HS-5 (cell line): ENCODE results near the gene GDPD2.

Experiments
- DNase-seq: peaks from one replicate; pipeline ENCODE4 v3.0.0-alpha.2; 2012; ENCODE audit warnings: low read depth

GDPD2 gene

GRCh38 chrX:70476166-70476933, 53.2 kb downstream of the GDPD2 start:
- no peak for DNase-seq

GRCh38 chrX:70476934-70477733, 54.0 kb downstream of the GDPD2 start:
- DNase-seq, result peak; percentile 22

- DNase-seq, result no peak
These were observed 54.6 kb downstream of the GDPD2 start for GRCh38 chrX:70477734-70478075.

GRCh38 chrX:70478526-70479245, 55.6 kb downstream of the GDPD2 start:
- peak; percentile 3 for DNase-seq

GRCh38 chrX:70479247-70479921, 56.3 kb downstream of the GDPD2 start:
- DNase-seq, result peak; percentile 31

GRCh38 chrX:70479922-70480659, 57.0 kb downstream of the GDPD2 start:
- no peak for DNase-seq

GRCh38 chrX:70480660-70481018, 57.5 kb downstream of the GDPD2 start:
- no peak for DNase-seq

GRCh38 chrX:70481471-70482270, 58.6 kb downstream of the GDPD2 start:
- no peak for DNase-seq

GRCh38 chrX:70482300-70482699, 59.2 kb downstream of the GDPD2 start:
- DNase-seq, result no peak
